A549 (cell line): Measurements from ENCODE around the gene BCAS1. TPM values are rescaled to one million over a fixed set of nuclear protein-coding genes. Genes with fewer than 3 reads are reported as not detected.

Experiments used
- ATAC-seq, 2 experiments: fragments of 200-7000 bp in 1 of 2; fragments of >200 bp in 1 of 2; cut with Nextera tagmentation in 1 of 2; cut with Tn5 transposase in 1 of 2; 3 replicates each; pipeline versions ENCODE4 v1.8.0 to v1.9.1; 2018 to 2020; ENCODE audit warnings: mild to moderate bottlenecking in 1 of 2, moderate library complexity in 1 of 2
- CTCF ChIA-PET: fragments of 300-600 bp; sonication (Branson Sonifier 250); formaldehyde crosslinking; extraction: SDS; loops from one replicate; lab custom pipeline; 2021; ENCODE audit warnings: antibody characterized with exemption, inconsistent platforms; lab: Yijun Ruan, JAX
- POLR2A ChIA-PET: fragments of 350-600 bp; formaldehyde crosslinking; extraction: SDS; loops from one replicate; lab custom pipeline; 2021; ENCODE audit warnings: antibody characterized with exemption, inconsistent platforms; lab: Yijun Ruan, JAX
- DNase-seq, 2 experiments: peaks; one replicate each; pipeline versions ENCODE4 v3.0.0 to v3.0.0-alpha.2; 2011 to 2016; ENCODE audit warnings: low read depth in 1 of 2, low spot score in 1 of 2
- FAIRE-seq: peaks from 2 replicates; lab custom pipeline; 2011; peaks lifted over from hg19 to GRCh38; lab: Jason Lieb, UNC
- H3K27ac ChIP-seq, 2 experiments: fragments of >200 bp; sonication (Bioruptor Twin); formaldehyde crosslinking; 3 replicates each; pipeline ENCODE4 v1.5.1; 2016 to 2017
- H3K4me1 ChIP-seq: fragments of >200 bp; sonication (Bioruptor Twin); formaldehyde crosslinking; 3 replicates; pipeline ENCODE4 v1.6.1; 2016
- H3K4me2 ChIP-seq: fragments of >200 bp; sonication (Bioruptor Twin); formaldehyde crosslinking; 3 replicates; pipeline ENCODE4 v1.6.1; 2016
- H3K4me3 ChIP-seq: fragments of >200 bp; sonication (Bioruptor Twin); formaldehyde crosslinking; 3 replicates; pipeline ENCODE4 v1.5.1; 2016
- H3K9me3 ChIP-seq: fragments of >200 bp; sonication (Bioruptor Twin); formaldehyde crosslinking; 3 replicates; pipeline ENCODE4 v1.6.1; 2016
- CBX2 ChIP-seq: fragments of 200-600 bp; sonication (generic); IDR thresholded peaks from 2 replicates; pipeline ENCODE4 v1.6.1; 2016; ENCODE audit warnings: low read depth, mild to moderate bottlenecking, borderline replicate concordance
- EHMT2 ChIP-seq: fragments of 200-600 bp; sonication (generic); IDR thresholded peaks from 2 replicates; pipeline ENCODE4 v1.6.1; 2016; ENCODE audit warnings: antibody characterized with exemption, low read depth, mild to moderate bottlenecking, moderate library complexity
- HDAC2 ChIP-seq: fragments of 200-600 bp; sonication (generic); IDR thresholded peaks from 2 replicates; pipeline ENCODE4 v1.6.1; 2016
- HEYL ChIP-seq: fragments of 250-450 bp; sonication (Bioruptor Pico); IDR thresholded peaks from 2 replicates; pipeline ENCODE4 v1.8.0; 2021; ENCODE audit warnings: mild to moderate bottlenecking, moderate library complexity
- HOXA7 ChIP-seq: fragments of 250-450 bp; sonication (Bioruptor Pico); IDR thresholded peaks from 2 replicates; pipeline ENCODE4 v1.5.0; 2020; ENCODE audit warnings: mild to moderate bottlenecking, moderate library complexity
- JUN ChIP-seq, 2 experiments: fragments of >200 bp; sonication (Bioruptor Twin); formaldehyde crosslinking; IDR thresholded peaks; 2 replicates in 1 of 2; 3 replicates in 1 of 2; pipeline ENCODE4 v1.6.1; 2016 to 2017
- JUNB ChIP-seq: fragments of >200 bp; sonication (Bioruptor Twin); formaldehyde crosslinking; IDR thresholded peaks from 2 replicates; pipeline ENCODE4 v1.6.1; 2016
- MAFK ChIP-seq: fragments of 450-650 bp; IDR thresholded peaks from 2 replicates; pipeline ENCODE4 v1.6.1; 2014; ENCODE audit not compliant: partially characterized antibody
- MYC ChIP-seq: IDR thresholded peaks from 2 replicates; pipeline ENCODE4 v1.6.1; 2012; ENCODE audit warnings: mild to moderate bottlenecking, inconsistent platforms, low read length, improper control_type of control experiment, borderline replicate concordance
- NPAS2 ChIP-seq: fragments of 250-450 bp; sonication (Bioruptor Pico); IDR thresholded peaks from 2 replicates; pipeline ENCODE4 v1.8.0; 2022; ENCODE audit warnings: mild to moderate bottlenecking, moderate library complexity, borderline replicate concordance
- NR3C1 ChIP-seq: fragments of >200 bp; sonication (Bioruptor Twin); formaldehyde crosslinking; IDR thresholded peaks from 3 replicates; pipeline ENCODE4 v1.6.1; 2017
- POLR2AphosphoS2 ChIP-seq: conservative IDR thresholded peaks from 2 replicates; pipeline ENCODE4 v1.6.1; 2012; ENCODE audit warnings: low read length, improper control_type of control experiment, inconsistent platforms
- RFX5 ChIP-seq: fragments of 450-650 bp; IDR thresholded peaks from 2 replicates; pipeline ENCODE4 v1.7.1; 2014; ENCODE audit warnings: antibody characterized with exemption, mild to moderate bottlenecking, moderate library complexity
- RNF2 ChIP-seq: fragments of 200-600 bp; sonication (generic); IDR thresholded peaks from 2 replicates; pipeline ENCODE4 v1.6.1; 2016; ENCODE audit warnings: low read depth, mild to moderate bottlenecking, antibody characterized with exemption, moderate library complexity, borderline replicate concordance
- SREBF2 ChIP-seq: fragments of 450-650 bp; IDR thresholded peaks from 2 replicates; pipeline ENCODE4 v1.6.1; 2014; ENCODE audit warnings: mild to moderate bottlenecking, moderate library complexity
- ZC3H11A ChIP-seq: fragments of 450-650 bp; IDR thresholded peaks from 2 replicates; pipeline ENCODE4 v1.6.1; 2014; ENCODE audit warnings: antibody characterized with exemption, mild to moderate bottlenecking
- ZFP36 ChIP-seq: fragments of 450-650 bp; IDR thresholded peaks from 2 replicates; pipeline ENCODE4 v1.6.1; 2014; ENCODE audit warnings: borderline replicate concordance; ENCODE audit not compliant: partially characterized antibody
- ZNF302 ChIP-seq: fragments of 250-450 bp; sonication (Bioruptor Pico); IDR thresholded peaks from 2 replicates; pipeline ENCODE4 v1.9.0; 2021; ENCODE audit warnings: inconsistent platforms, mild to moderate bottlenecking, moderate library complexity
- WGBS: methylation state at CpG from one replicate; pipeline ENCODE4 v1.1.6; 2017; ENCODE audit errors: missing lambda C conversion rate; 5-methylcytosine and 5-hydroxymethylcytosine counted together
- polyA plus RNA-seq, 4 experiments: library from polyadenylated mRNA; depleted of rRNA in 3 of 4; stranded (reverse); fragments of >200 nt; fragmentation: RNase III in 1 of 4; extraction: RNeasy Plus Mini Kit Qiagen cat#74134 plus additional on column Dnase treatment in 1 of 4; gene quantifications; 2 replicates in 3 of 4; 3 replicates in 1 of 4; pipeline ENCODE4 v1.2.3, GENCODE V29; 2011 to 2017
- TF ChIP-seq, protein P1 (sequence below): IDR thresholded peaks from 2 replicates; pipeline ENCODE4 v1.6.1; 2012; ENCODE audit warnings: low read depth, borderline replicate concordance
- TF ChIP-seq, protein P2 (sequence below): fragments of 250-450 bp; sonication (Bioruptor Pico); IDR thresholded peaks from 2 replicates; pipeline ENCODE4 v1.5.0; 2020; ENCODE audit warnings: low read depth, mild to moderate bottlenecking, moderate library complexity
- TF ChIP-seq, protein P3 (sequence below): fragments of 250-450 bp; sonication (Bioruptor Pico); IDR thresholded peaks from 2 replicates; pipeline ENCODE4 v1.5.0; 2021; ENCODE audit warnings: mild to moderate bottlenecking, moderate library complexity, borderline replicate concordance

Gene BCAS1
- polyA plus RNA-seq, 2 of the 4 experiments (the other 2 are of a cell fraction): 1.4 to 3.9 TPM

GRCh38 chr20:53931597-53931996 is 138.8 kb downstream of the BCAS1 start:
- FAIRE-seq: no peak
- ATAC-seq: no peak
- no peak overlapping the region for H3K4me3 ChIP-seq
- DNase-seq: no peak
- no peak overlapping the region for H3K27ac ChIP-seq
- TF ChIP-seq NPAS2 (CRISPR knock-in tag) (no peak), HOXA7 (no peak), MAFK (no peak), ZC3H11A (no peak)
- TF ChIP-seq, protein P1, sequence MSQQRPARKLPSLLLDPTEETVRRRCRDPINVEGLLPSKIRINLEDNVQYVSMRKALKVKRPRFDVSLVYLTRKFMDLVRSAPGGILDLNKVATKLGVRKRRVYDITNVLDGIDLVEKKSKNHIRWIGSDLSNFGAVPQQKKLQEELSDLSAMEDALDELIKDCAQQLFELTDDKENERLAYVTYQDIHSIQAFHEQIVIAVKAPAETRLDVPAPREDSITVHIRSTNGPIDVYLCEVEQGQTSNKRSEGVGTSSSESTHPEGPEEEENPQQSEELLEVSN: no peak
- TF ChIP-seq, all 56 proteins: peak for 0
- H3K4me2 ChIP-seq: no peak overlapping the region
- H3K9me3 ChIP-seq: no peaks in the 10 kb centered on the region
- ChIA-PET CTCF (interaction anchor here (0.9 to 15.9 kb wide), 3 partner anchors 9 to 368 kb away, joined by 3 to 140 read pairs (median 71); no protein-coding TSS in a partner anchor), POLR2A (no interaction called here)
- H3K4me1 ChIP-seq: peaks cover 36% of the 10 kb centered on the region
- WGBS: 86% methylated on average over 1 of the region's 1 CpG

DNA sequence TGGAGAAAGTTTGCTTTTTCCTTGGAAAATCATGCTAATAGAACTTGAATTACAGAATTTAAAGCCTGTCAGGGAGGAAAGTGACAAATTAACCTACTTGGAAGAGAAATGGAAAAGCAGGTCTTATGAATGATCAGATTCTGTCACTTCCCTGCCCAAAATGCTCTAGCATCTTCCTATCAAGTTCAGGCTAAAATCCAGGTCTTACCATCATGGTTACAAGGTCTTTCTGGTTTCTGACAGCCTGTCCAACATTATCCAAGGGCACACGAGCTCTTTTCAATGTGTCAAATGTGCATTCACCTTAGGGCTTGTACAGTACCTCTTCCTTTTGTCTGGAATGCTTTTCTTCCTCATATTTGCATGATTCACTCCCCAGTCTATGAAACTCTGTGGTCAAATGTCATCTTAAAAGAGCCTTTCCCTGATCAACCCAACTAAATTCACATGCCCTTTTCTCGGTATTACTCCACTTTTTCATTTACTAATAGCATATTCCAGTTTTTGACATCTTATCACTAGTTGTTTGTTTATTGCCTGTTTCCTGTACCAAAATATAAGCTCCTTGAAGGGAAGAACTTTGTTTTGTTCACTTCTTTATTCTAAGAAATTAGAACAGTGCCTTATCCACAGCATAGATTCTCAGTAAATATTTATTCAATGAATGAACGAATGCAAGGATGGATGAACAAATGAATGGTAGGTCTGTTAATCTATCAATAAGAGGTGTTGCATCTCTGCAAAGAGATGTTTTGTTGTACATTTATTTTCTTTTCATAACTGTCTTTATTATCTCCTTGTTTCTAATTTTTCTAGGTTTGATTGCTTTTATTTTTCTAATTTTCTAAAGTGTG is 139.5 kb downstream of the BCAS1 start:
- no peak overlapping the region for H3K4me3 ChIP-seq
- peak overlapping the region; percentile 21; the same call in 2 of the 3 replicates for H3K4me2 ChIP-seq
- no peak for TF ChIP-seq NR3C1
- TF ChIP-seq HEYL: no peak
- no peak for TF ChIP-seq SREBF2
- no peak for TF ChIP-seq MYC
- TF ChIP-seq NPAS2 (CRISPR knock-in tag): no peak
- no peak for TF ChIP-seq JUN (IDR thresholded peaks at IDR 0.05)
- TF ChIP-seq HOXA7: no peak
- TF ChIP-seq, protein P2, sequence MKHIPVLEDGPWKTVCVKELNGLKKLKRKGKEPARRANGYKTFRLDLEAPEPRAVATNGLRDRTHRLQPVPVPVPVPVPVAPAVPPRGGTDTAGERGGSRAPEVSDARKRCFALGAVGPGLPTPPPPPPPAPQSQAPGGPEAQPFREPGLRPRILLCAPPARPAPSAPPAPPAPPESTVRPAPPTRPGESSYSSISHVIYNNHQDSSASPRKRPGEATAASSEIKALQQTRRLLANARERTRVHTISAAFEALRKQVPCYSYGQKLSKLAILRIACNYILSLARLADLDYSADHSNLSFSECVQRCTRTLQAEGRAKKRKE (CRISPR knock-in tag): no peak
- TF ChIP-seq RNF2: no peak
- TF ChIP-seq, protein P3, sequence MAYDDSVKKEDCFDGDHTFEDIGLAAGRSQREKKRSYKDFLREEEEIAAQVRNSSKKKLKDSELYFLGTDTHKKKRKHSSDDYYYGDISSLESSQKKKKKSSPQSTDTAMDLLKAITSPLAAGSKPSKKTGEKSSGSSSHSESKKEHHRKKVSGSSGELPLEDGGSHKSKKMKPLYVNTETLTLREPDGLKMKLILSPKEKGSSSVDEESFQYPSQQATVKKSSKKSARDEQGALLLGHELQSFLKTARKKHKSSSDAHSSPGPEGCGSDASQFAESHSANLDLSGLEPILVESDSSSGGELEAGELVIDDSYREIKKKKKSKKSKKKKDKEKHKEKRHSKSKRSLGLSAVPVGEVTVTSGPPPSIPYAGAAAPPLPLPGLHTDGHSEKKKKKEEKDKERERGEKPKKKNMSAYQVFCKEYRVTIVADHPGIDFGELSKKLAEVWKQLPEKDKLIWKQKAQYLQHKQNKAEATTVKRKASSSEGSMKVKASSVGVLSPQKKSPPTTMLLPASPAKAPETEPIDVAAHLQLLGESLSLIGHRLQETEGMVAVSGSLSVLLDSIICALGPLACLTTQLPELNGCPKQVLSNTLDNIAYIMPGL: no peak
- no peak for TF ChIP-seq ZFP36
- no peak for TF ChIP-seq HDAC2
- TF ChIP-seq ZNF302 (CRISPR knock-in tag): no peak
- no peak for TF ChIP-seq POLR2AphosphoS2
- no peak for TF ChIP-seq EHMT2
- no peak for TF ChIP-seq MAFK
- no peak for TF ChIP-seq CBX2
- TF ChIP-seq RFX5: no peak
- TF ChIP-seq JUNB: no peak
- DNase-seq (no peak), ATAC-seq (no peak), FAIRE-seq (no peak)
- POLR2A ChIA-PET: interaction anchor here (0.6 kb wide), 1 partner anchor 32 kb away, joined by 4 read pairs; no protein-coding TSS in a partner anchor
- 41% methylated on average over 3 of the region's 3 CpGs for WGBS
- H3K9me3 ChIP-seq: no peaks in the 10 kb centered on the region
- H3K4me1 ChIP-seq: peaks cover 43% of the 10 kb centered on the region
- CTCF ChIA-PET: interaction anchor here (0.9 to 15.9 kb wide), 6 partner anchors 10 to 367 kb away, joined by 3 to 140 read pairs (median 6); no protein-coding TSS in a partner anchor
- peak overlapping the region; percentile 18 to 25; a peak in 3 of 6 replicates for H3K27ac ChIP-seq
